HepG2 (cell line): ENCODE measurements around the gene CTIF. TPM values are rescaled to one million over a fixed set of nuclear protein-coding genes. Genes with fewer than 3 reads are reported as not detected.

Experiments
- ATAC-seq: fragments of 200-7000 bp; cut with Tn5 transposase; 3 replicates; pipeline ENCODE4 v1.9.1; 2020; ENCODE audit warnings: mild to moderate bottlenecking, moderate library complexity
- BruUV-seq: library from RNA; stranded (reverse); fragments of 400-500 nt; replicated peaks from 2 replicates; lab custom pipeline; 2021; lab: Mats Ljungman, UMichigan
- CTCF ChIA-PET: fragments of 300-600 bp; formaldehyde crosslinking; extraction: SDS; loops from one replicate; lab custom pipeline; 2021; ENCODE audit warnings: low total read pairs, inconsistent platforms, low intra/inter-chr PET ratio; lab: Yijun Ruan, JAX
- POLR2A ChIA-PET: fragments of 350-600 bp; sonication (Branson Sonifier 250); formaldehyde crosslinking; loops from one replicate; lab custom pipeline; 2020; ENCODE audit warnings: antibody characterized with exemption, inconsistent platforms; lab: Yijun Ruan, JAX
- DNase-seq: peaks from one replicate; pipeline ENCODE4 v3.0.0-alpha.2; 2015; ENCODE audit warnings: low spot score
- FAIRE-seq: peaks from 3 replicates; lab custom pipeline; 2011; peaks lifted over from hg19 to GRCh38; lab: Jason Lieb, UNC
- H2AFZ ChIP-seq: one replicate; pipeline ENCODE4 v1.6.1; 2011; ENCODE audit warnings: low read length, inconsistent platforms
- H3K27ac ChIP-seq: fragments of 300-600 bp; 3 replicates; pipeline ENCODE4 v1.8.0; 2011; ENCODE audit warnings: mixed run types, mild to moderate bottlenecking, mixed read lengths, low read length, inconsistent platforms; ENCODE audit not compliant: insufficient read depth; ENCODE audit errors: extremely low read length
- H3K27me3 ChIP-seq, 2 experiments: fragments of 200-600 bp in 1 of 2; 2 replicates in 1 of 2; 3 replicates in 1 of 2; pipeline versions ENCODE4 v1.6.0 to v1.8.0; 2011; ENCODE audit warnings: low read length in 2 of 2, mild to moderate bottlenecking in 2 of 2, moderate library complexity in 2 of 2, inconsistent platforms in 1 of 2; ENCODE audit not compliant: insufficient read depth in 2 of 2, control insufficient read depth in 1 of 2
- H3K36me3 ChIP-seq, 2 experiments: fragments of 200-600 bp in 1 of 2; replicated peaks in 1 of 2; 2 replicates in 1 of 2; 3 replicates in 1 of 2; pipeline versions ENCODE4 v1.5.1 to v1.8.0; 2011; ENCODE audit warnings: low read length in 2 of 2, inconsistent platforms in 1 of 2; ENCODE audit not compliant: insufficient read depth in 2 of 2, control insufficient read depth in 1 of 2
- H3K4me1 ChIP-seq: 2 replicates; pipeline ENCODE4 v1.5.1; 2012; ENCODE audit warnings: low read length, inconsistent platforms; ENCODE audit not compliant: insufficient read depth
- H3K4me2 ChIP-seq: 2 replicates; pipeline ENCODE4 v1.6.0; 2011; ENCODE audit warnings: low read depth, low read length, inconsistent platforms
- H3K4me3 ChIP-seq, 3 experiments: fragments of 200-600 bp in 1 of 3; sonication (generic), shearing (Covaris generic) in 1 of 3; replicated peaks in 1 of 3; 2 replicates each; pipeline ENCODE4 v1.5.1; 2011 to 2016; ENCODE audit warnings: low read length in 3 of 3, inconsistent platforms in 2 of 3, low read depth in 2 of 3, mild to moderate bottlenecking in 2 of 3, control low read depth in 1 of 3, mixed read lengths in 1 of 3; ENCODE audit not compliant: insufficient read depth in 1 of 3
- H3K79me2 ChIP-seq: one replicate; pipeline ENCODE4 v1.6.1; 2011; ENCODE audit warnings: low read length, inconsistent platforms; ENCODE audit not compliant: insufficient read depth
- H3K9ac ChIP-seq: 2 replicates; pipeline ENCODE4 v1.6.0; 2011; ENCODE audit warnings: mild to moderate bottlenecking, low read depth, low read length, inconsistent platforms; ENCODE audit not compliant: insufficient read depth
- H3K9me3 ChIP-seq: 2 replicates; pipeline ENCODE4 v1.5.1; 2012; ENCODE audit warnings: mild to moderate bottlenecking, low read length
- H4K20me1 ChIP-seq: 2 replicates; pipeline ENCODE4 v1.6.0; 2011; ENCODE audit warnings: inconsistent platforms, mild to moderate bottlenecking, low read length, moderate library complexity; ENCODE audit not compliant: insufficient read depth
- ATF1 ChIP-seq: IDR thresholded peaks from 2 replicates; pipeline ENCODE4 v1.6.1; 2016; ENCODE audit warnings: mild to moderate bottlenecking, control low read depth
- MED1 ChIP-seq: sonication (generic); formaldehyde crosslinking; IDR thresholded peaks from 2 replicates; pipeline ENCODE4 v1.4.0; 2020; ENCODE audit warnings: missing genetic modification reagents
- NRL ChIP-seq: sonication (generic); formaldehyde crosslinking; IDR thresholded peaks from 2 replicates; pipeline ENCODE4 v1.5.0; 2020; ENCODE audit warnings: missing genetic modification reagents, mild to moderate bottlenecking, moderate library complexity, borderline replicate concordance
- TMF1 ChIP-seq: sonication (generic); formaldehyde crosslinking; IDR thresholded peaks from 2 replicates; pipeline ENCODE4 v1.8.1; 2022; ENCODE audit warnings: low read depth, missing genetic modification reagents
- ZBTB14 ChIP-seq: sonication (generic); formaldehyde crosslinking; IDR thresholded peaks from 2 replicates; pipeline ENCODE4 v1.4.0; 2020; ENCODE audit warnings: missing genetic modification reagents
- ZEB1 ChIP-seq: IDR thresholded peaks from 2 replicates; pipeline ENCODE4 v1.6.1; 2012; ENCODE audit warnings: mild to moderate bottlenecking, low read depth, inconsistent platforms; ENCODE audit not compliant: insufficient replicate concordance
- ZNF33A ChIP-seq: sonication (generic); formaldehyde crosslinking; IDR thresholded peaks from 2 replicates; pipeline ENCODE4 v1.5.1; 2020; ENCODE audit warnings: missing genetic modification reagents, mild to moderate bottlenecking, moderate library complexity, borderline replicate concordance
- ZNF432 ChIP-seq: sonication (generic); formaldehyde crosslinking; IDR thresholded peaks from 2 replicates; pipeline ENCODE4 v1.5.0; 2020; ENCODE audit warnings: missing genetic modification reagents, mild to moderate bottlenecking, borderline replicate concordance
- WGBS: methylation state at CpG from one replicate; pipeline ENCODE4 v1.1.6; 2017; ENCODE audit warnings: low lambda C conversion rate; 5-methylcytosine and 5-hydroxymethylcytosine counted together
- in situ Hi-C: cut with HindIII; loops from 2 replicates; pipeline ENCODE4 v1.10.0; 2017; ENCODE audit warnings: low pct_unique_long_range_greater_than_20kb; ENCODE audit not compliant: extremely low pct_ligation_motif_present
- intact Hi-C: fragments of 100-400 bp; cut with micrococcal nuclease; formaldehyde crosslinking; loops from one replicate; pipeline ENCODE4 v1.10.0; 2022; ENCODE audit not compliant: unreplicated experiment
- polyA plus RNA-seq, 8 experiments: library from polyadenylated mRNA; depleted of rRNA in 3 of 8; stranded (reverse) in 7 of 8; unstranded in 1 of 8; fragments of >200 nt; fragmentation: Illumina TruSeq in 4 of 8; extraction: Trizol in 4 of 8; gene quantifications; 2 replicates each; pipeline versions ENCODE4 v1.2.1 to v1.2.3, GENCODE V29; 2011 to 2016; ENCODE audit warnings: low read depth in 4 of 8, missing spikeins in 1 of 8, mixed read lengths in 1 of 8; ENCODE audit not compliant: insufficient read depth in 1 of 8
- total RNA-seq, 5 experiments: library from RNA; depleted of rRNA; stranded (reverse); fragments of >200 nt; fragmentation: Illumina TruSeq; extraction: Trizol; gene quantifications; 2 replicates each; pipeline ENCODE4 v1.2.3, GENCODE V29; 2016; ENCODE audit warnings: low read depth in 1 of 5
- TF ChIP-seq, protein P1 (sequence below): sonication (generic); formaldehyde crosslinking; IDR thresholded peaks from 2 replicates; pipeline ENCODE4 v1.4.0; 2020; ENCODE audit warnings: missing genetic modification reagents, borderline replicate concordance
- TF ChIP-seq, protein P2 (sequence below): sonication (generic); formaldehyde crosslinking; IDR thresholded peaks from 2 replicates; pipeline ENCODE4 v1.4.0; 2020; ENCODE audit warnings: mild to moderate bottlenecking, low read depth, missing genetic modification reagents
- TF ChIP-seq, protein P3 (sequence below): sonication (generic); formaldehyde crosslinking; IDR thresholded peaks from 2 replicates; pipeline ENCODE4 v1.4.0; 2020; ENCODE audit warnings: missing genetic modification reagents, borderline replicate concordance
- TF ChIP-seq, protein P4 (sequence below): sonication (generic); formaldehyde crosslinking; IDR thresholded peaks from 2 replicates; pipeline ENCODE4 v1.4.0; 2020; ENCODE audit warnings: mild to moderate bottlenecking, missing genetic modification reagents

Gene CTIF
- total and polyA plus RNA-seq, 2 of the 13 experiments (the other 11 are each of a cell fraction or from before 2014, with no cell fraction given), result 18.2 to 28.0 TPM

DNA sequence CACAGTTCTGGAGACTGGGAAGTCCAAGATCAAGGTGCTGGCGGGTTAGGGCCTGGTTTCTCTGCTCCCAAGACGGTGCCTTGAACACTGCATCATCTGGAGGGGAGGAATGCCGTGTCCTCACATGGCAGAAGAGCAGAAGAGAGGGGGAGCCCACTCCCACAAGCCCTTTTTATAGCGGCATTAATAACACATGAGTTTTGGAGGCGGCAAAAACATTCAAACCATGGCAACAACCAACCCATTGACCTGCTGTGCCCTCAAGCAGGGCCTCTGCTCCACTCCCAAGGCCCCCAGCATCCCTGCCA lies 349.9 kb downstream of the CTIF start:
- H3K27ac ChIP-seq, result no peak overlapping the region
- no TSS peak for BruUV-seq
- in situ Hi-C loops (no loop called here), intact Hi-C loops (no loop called here)
- H2AFZ ChIP-seq, result no peak overlapping the region
- H3K36me3 ChIP-seq, result no peaks in the 10 kb centered on the region
- FAIRE-seq (no peak), DNase-seq (no peak), ATAC-seq (no peak)
- no peaks in the 10 kb centered on the region for H3K9me3 ChIP-seq
- 0 out of 2 replicates have a peak overlapping the region, but pooled peaks have one; percentile 68 for H3K4me2 ChIP-seq
- ChIA-PET POLR2A (interaction anchor here (0.9 kb wide), 1 partner anchor 9 kb away, joined by 4 read pairs; no protein-coding TSS in a partner anchor), CTCF (no interaction called here)
- no peaks in the 10 kb centered on the region for H4K20me1 ChIP-seq
- H3K79me2 ChIP-seq, result no peaks in the 10 kb centered on the region
- no peak overlapping the region for H3K4me3 ChIP-seq
- H3K9ac ChIP-seq, result no peak overlapping the region
- peaks cover 64% of the 10 kb centered on the region for H3K4me1 ChIP-seq
- WGBS, result 74% methylated on average over 3 of the region's 5 CpGs
- no peaks in the 10 kb centered on the region; a peak in 2 of 5 replicates for H3K27me3 ChIP-seq
- TF ChIP-seq NRL (CRISPR knock-in tag) (no peak), ATF1 (CRISPR knock-in tag) (no peak), ZNF33A (no peak), TMF1 (CRISPR knock-in tag) (no peak), ZEB1 (no peak), MED1 (CRISPR knock-in tag) (no peak), ZBTB14 (no peak), ZNF432 (no peak)
- TF ChIP-seq, protein P1, sequence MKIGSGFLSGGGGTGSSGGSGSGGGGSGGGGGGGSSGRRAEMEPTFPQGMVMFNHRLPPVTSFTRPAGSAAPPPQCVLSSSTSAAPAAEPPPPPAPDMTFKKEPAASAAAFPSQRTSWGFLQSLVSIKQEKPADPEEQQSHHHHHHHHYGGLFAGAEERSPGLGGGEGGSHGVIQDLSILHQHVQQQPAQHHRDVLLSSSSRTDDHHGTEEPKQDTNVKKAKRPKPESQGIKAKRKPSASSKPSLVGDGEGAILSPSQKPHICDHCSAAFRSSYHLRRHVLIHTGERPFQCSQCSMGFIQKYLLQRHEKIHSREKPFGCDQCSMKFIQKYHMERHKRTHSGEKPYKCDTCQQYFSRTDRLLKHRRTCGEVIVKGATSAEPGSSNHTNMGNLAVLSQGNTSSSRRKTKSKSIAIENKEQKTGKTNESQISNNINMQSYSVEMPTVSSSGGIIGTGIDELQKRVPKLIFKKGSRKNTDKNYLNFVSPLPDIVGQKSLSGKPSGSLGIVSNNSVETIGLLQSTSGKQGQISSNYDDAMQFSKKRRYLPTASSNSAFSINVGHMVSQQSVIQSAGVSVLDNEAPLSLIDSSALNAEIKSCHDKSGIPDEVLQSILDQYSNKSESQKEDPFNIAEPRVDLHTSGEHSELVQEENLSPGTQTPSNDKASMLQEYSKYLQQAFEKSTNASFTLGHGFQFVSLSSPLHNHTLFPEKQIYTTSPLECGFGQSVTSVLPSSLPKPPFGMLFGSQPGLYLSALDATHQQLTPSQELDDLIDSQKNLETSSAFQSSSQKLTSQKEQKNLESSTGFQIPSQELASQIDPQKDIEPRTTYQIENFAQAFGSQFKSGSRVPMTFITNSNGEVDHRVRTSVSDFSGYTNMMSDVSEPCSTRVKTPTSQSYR (CRISPR knock-in tag), result no peak
- TF ChIP-seq, protein P2, sequence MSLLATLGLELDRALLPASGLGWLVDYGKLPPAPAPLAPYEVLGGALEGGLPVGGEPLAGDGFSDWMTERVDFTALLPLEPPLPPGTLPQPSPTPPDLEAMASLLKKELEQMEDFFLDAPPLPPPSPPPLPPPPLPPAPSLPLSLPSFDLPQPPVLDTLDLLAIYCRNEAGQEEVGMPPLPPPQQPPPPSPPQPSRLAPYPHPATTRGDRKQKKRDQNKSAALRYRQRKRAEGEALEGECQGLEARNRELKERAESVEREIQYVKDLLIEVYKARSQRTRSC (CRISPR knock-in tag), result no peak
- TF ChIP-seq, protein P3, sequence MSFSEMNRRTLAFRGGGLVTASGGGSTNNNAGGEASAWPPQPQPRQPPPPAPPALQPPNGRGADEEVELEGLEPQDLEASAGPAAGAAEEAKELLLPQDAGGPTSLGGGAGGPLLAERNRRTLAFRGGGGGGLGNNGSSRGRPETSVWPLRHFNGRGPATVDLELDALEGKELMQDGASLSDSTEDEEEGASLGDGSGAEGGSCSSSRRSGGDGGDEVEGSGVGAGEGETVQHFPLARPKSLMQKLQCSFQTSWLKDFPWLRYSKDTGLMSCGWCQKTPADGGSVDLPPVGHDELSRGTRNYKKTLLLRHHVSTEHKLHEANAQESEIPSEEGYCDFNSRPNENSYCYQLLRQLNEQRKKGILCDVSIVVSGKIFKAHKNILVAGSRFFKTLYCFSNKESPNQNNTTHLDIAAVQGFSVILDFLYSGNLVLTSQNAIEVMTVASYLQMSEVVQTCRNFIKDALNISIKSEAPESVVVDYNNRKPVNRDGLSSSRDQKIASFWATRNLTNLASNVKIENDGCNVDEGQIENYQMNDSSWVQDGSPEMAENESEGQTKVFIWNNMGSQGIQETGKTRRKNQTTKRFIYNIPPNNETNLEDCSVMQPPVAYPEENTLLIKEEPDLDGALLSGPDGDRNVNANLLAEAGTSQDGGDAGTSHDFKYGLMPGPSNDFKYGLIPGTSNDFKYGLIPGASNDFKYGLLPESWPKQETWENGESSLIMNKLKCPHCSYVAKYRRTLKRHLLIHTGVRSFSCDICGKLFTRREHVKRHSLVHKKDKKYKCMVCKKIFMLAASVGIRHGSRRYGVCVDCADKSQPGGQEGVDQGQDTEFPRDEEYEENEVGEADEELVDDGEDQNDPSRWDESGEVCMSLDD (CRISPR knock-in tag), result no peak
- TF ChIP-seq, protein P4, sequence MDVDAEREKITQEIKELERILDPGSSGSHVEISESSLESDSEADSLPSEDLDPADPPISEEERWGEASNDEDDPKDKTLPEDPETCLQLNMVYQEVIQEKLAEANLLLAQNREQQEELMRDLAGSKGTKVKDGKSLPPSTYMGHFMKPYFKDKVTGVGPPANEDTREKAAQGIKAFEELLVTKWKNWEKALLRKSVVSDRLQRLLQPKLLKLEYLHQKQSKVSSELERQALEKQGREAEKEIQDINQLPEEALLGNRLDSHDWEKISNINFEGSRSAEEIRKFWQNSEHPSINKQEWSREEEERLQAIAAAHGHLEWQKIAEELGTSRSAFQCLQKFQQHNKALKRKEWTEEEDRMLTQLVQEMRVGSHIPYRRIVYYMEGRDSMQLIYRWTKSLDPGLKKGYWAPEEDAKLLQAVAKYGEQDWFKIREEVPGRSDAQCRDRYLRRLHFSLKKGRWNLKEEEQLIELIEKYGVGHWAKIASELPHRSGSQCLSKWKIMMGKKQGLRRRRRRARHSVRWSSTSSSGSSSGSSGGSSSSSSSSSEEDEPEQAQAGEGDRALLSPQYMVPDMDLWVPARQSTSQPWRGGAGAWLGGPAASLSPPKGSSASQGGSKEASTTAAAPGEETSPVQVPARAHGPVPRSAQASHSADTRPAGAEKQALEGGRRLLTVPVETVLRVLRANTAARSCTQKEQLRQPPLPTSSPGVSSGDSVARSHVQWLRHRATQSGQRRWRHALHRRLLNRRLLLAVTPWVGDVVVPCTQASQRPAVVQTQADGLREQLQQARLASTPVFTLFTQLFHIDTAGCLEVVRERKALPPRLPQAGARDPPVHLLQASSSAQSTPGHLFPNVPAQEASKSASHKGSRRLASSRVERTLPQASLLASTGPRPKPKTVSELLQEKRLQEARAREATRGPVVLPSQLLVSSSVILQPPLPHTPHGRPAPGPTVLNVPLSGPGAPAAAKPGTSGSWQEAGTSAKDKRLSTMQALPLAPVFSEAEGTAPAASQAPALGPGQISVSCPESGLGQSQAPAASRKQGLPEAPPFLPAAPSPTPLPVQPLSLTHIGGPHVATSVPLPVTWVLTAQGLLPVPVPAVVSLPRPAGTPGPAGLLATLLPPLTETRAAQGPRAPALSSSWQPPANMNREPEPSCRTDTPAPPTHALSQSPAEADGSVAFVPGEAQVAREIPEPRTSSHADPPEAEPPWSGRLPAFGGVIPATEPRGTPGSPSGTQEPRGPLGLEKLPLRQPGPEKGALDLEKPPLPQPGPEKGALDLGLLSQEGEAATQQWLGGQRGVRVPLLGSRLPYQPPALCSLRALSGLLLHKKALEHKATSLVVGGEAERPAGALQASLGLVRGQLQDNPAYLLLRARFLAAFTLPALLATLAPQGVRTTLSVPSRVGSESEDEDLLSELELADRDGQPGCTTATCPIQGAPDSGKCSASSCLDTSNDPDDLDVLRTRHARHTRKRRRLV (CRISPR knock-in tag), result no peak
